Middle frontal gyrus (tissue), 1 donor: ENCODE measurements around the gene GRIN3A.

Source experiments
- DNase-seq: peaks from one replicate; pipeline ENCODE4 v3.0.0-alpha.2; 2015; ENCODE audit warnings: low spot score; ENCODE audit errors: extremely low spot score

The GRIN3A gene

DNA sequence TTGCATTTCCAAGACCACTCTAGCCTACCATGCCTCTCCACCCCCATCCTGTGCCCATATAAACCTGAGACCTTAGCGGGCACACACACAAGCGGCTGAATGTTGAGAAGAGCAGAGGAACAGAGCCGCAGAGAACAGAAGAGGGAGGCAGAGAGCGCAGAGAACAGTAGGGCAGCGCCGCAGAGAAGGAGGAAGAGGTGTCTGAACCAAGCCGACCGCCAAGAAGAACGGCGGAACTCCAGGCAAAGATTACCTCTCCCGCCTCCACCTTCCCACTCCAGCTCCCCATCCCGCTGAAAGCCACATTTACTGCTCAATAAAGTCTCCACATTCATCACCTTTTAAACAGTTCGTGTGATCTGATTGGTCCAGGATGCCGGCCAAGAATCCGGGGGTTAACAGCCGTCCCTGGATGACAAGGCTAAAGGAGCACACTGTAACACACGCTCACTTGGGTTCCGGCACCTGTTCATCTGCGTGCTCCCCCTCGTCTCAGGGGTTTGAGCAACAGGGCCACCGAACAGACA, 33.2 kb downstream of the GRIN3A start:
- DNase-seq, result no peak

DNA sequence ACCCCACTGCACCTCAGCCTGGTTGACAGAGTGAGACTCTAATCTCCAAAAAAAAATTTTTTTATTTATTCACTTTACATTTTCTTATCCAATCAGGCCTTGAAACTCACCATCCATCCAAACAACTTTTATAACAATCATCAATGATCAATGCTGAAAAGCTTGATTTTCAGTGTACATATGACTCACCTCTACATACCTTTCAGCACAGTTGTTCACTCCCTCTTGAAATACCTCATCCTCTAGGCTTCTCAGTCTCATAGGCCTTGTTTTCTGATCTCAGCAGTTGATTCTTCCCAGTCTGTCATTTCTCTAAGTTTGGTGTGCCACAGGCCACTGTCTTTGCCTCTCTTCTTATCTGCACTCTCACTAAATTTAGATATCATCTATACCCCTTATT, 36.2 kb downstream of the GRIN3A start:
- no peak for DNase-seq

DNA sequence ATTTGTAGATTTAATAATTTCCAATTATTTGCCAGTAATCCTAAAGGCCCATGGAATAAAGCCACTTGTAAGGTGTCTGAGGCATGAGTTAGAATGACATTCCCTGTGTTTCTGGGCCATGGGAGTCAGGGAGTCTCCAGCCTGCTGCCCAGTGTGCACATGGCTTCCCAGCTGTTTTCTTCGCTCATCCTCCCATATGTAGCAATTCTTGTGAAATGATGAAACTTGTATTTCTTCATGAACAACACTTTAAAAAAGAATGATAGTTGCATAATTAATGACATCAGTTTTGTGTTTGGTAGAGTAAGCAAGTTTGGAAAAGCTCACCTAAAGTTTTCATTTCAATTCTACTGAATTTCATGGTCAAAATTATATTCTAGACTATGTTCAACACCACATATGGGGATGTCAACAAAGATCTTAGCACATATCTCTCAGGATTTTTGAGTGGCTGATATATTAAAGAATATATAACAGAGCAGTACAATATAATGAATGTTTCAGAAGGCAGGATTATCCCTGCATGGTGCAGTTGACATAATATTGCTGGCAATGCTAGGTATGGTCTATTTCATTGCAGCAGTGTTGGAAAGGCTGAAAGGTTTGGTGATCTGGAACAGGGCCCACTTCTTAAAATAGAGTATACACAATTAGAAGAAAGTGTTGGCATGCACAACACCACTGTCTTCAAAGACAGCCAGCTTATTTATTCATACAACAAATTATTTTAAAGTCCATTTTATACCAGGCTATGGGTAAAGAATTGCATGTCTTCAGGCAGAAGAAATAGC, 44.7 kb downstream of the GRIN3A start:
- no peak for DNase-seq

DNA sequence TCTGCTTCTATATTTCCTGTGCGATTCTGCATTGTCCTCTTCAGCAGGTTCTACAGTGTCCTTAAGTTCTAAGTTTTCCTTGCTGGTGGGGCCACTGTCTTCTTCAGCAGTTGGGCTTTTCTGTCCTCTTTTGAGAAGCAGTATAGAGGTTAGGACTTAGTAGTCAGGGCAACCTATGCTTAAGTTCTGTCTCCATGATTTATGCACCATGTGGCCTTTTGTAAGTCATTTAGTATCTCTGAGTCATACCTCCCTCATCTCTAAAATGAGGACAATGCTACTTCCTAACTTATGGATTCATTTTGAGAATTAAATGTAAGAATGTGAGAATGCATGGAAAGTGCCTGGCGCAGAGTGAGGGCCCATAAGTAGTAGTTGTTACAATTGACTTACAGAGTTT, 46.8 kb downstream of the GRIN3A start:
- no peak for DNase-seq

DNA sequence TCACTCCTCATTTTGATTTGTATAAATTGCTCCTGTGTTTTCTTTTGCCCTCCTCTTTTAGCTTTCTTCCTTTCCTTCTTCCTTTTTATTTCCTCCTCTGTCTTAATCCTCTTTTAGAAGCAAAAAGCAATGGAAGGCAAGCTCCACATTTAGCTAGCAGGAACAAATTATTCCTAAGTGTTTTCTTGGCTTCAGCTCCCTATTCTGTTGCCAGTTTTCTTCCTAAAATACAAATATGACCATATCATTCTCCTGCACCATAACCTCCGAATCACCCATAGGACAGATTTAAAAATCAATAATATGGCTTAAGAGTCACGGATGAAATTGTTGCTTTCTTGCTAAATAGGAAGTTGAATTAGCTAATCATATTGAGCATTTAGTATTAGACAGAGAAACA, 49.4 kb downstream of the GRIN3A start:
- DNase-seq, result no peak

DNA sequence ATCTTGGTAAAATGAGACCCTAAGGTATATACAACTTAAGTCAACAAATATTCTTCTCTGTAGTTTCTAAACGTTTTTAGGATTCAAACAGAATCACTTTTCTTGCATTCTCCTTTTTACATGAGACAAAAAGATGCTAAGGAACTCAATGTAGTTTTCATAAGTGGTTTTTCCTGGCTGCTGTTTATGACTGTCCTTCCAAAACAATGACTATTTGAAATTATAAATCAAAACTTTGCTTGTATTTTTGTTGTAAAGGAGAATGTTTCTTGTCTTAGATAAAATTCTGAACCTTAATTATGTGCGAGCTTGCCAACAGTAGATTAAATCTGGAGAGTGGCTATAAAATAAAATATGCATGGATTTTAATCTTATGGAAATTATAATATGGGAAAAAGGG, 53.8 kb downstream of the GRIN3A start:
- no peak for DNase-seq

DNA sequence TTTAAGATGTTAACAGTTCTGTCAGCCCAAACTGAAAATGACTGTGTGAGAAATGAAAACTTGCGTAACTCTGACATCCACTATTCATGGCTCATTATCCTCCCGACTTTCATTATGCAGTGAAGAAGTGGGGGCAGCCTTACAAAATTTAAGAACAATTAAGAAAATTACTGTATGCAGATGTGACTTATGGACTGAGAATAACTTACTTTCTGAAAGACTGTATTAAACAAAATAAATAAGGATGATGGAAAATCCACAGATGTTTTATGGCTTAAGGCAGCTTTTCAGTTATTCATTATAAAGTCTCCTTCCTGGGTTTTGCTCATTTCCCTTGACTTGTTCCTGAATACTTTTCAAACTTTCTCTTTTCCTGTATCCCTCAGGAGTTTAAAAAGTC, 55.2 kb downstream of the GRIN3A start:
- DNase-seq, result no peak

DNA sequence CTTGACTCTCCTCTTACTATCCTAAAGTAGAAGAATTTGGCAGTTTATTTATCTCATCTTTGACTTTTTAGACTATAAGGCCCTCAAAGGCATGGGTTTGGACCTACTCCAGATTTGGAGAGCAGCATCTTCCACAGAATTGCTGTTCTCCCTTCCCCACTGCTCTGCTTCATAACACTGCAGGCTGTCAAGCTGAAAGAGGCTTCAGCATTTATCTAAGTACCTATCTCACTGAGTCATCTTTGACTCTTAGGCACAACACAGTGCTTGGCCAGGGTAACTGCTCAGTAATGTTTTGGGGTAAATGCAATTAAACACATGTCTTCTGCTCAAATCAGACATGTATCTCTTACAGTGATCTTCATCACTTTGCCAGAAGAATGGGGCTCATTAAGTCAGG, 60.6 kb downstream of the GRIN3A start:
- no peak for DNase-seq

DNA sequence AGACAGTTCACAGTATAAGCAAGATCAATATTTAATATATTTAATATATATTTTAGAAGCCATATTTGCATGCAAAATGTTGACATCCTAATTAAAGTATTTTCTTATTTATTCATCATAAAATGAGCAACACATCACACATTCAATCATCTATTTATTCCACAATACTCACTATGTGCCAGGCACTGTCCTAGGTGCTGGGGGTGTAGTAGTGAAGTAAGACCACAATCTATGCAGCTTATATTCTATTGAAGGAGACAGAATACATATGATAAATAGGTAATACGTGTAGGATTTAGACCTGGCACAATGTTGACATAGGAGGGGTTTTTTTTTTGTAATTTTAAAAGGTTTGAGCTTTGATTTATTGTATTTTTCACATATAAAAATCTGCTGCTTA, 63.1 kb downstream of the GRIN3A start:
- no peak for DNase-seq

DNA sequence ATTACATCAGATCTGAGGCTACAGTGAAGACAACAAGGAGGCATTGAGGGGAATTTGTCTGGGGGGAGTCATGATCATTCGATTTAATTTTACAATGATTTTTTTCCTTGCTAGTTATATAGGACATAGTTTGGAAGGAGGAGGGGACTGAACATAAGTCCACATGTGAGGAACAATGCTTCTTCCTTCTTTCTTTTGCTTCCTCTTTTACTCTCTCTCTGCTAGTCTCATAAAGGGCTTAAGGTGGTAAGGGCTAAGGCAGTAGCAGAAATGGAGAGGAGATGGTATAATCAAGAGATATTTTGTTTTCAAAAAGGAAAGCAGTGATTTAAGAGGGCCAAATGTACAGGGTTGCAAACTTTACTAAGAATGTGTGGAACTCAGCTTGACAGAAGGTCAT, 64.3 kb downstream of the GRIN3A start:
- no peak for DNase-seq

DNA sequence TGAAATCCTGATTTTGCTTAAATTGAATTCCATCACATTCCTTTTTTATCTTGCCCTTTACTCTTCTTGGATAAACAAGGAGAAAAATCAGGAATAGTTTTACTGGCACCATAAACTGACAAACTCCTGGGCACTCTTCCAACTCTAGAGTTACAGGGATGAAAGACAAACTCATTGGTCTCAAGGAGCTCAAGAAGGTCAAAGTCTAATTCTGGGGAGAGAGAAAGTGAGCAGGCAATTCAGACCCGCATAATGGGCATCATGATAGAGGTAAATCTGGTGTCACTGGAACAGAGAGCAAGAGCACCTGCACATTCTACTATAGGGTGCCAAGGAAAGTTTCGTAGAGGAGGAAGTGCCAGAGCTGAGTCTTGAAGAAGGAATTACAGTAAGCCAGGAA, 64.8 kb downstream of the GRIN3A start:
- no peak for DNase-seq

DNA sequence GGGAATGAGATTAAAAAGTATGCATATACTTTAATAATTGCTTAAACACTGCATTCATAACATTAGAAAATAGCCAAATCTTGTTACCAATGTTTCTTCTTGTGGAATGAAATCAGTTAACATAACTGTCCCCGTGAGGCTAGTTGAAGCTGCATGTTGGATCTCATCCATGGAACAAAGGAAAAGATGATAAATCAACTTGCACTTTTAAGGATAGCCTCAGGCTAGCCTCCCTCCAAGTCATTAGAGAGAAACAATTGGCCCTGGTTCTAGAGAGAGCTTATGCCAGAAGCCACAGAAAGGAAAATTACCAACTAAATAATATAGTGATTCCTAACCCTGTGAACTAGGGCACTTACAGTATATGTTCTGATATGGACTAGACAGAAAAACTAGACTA, 66.9 kb downstream of the GRIN3A start:
- DNase-seq, result no peak

DNA sequence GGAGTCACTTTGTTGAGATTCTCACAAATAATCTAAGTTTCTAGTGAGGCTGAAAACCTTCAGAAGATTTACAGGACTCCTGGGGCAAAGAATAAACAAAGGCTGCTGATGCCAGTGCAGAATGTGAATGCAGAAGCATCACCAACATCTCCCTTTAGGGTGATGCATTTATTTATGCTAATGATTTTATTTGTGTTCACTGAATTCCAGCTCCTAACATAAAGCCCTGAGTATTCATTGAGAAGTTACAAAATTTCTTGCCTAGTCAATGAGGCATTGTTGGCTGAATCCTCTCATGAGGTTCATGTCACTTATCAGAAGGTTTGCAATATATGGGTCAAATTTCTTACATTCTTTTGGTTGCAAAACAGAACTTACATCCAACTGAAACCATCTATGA, 70.0 kb downstream of the GRIN3A start:
- DNase-seq, result no peak

DNA sequence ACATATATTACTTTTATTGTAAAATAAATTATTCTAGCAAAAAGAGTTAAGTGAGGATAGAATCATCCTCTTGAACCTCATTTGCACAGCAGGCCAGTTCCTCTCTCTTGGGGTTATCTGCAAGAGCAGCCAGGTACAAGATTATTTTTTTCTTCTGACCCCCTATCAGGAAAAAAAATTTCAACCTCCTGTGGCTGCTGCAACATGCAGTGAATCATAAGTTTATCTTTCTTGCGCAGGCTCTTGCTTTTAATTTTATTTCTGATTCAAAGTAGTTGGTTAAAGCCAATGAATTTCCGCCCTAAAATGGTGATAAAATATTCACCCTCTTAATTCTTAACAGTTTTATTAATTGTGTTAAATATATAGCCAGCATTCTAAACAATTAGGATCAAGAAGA, 74.0 kb downstream of the GRIN3A start:
- DNase-seq, result no peak

DNA sequence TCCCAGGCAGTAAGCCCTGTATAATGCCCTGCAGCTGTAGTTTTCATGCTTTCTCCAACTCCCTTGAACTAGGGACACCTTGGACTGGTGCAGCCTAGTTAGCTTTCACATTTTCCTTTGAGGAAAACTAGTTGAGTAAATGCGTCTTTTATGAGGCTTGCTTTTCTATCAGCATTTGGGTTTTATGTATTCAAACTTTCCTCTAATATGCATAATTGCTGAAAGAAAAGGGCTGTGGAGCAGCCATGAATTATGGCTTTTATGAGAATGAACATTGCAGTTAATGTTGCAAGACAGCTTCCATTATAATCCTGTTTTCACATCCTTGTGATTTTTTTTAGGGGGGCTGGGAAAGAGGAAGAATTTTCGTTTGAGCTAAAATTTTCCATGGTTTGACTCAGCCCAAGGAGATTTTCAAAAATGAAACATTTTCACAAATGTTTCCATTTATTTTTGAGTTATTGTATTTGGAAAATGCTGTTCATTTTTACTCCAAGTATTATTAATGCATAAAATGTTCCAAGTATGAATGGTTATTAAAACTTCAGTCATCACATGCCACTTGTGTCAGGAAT, 85.8 kb downstream of the GRIN3A start:
- DNase-seq, result no peak

DNA sequence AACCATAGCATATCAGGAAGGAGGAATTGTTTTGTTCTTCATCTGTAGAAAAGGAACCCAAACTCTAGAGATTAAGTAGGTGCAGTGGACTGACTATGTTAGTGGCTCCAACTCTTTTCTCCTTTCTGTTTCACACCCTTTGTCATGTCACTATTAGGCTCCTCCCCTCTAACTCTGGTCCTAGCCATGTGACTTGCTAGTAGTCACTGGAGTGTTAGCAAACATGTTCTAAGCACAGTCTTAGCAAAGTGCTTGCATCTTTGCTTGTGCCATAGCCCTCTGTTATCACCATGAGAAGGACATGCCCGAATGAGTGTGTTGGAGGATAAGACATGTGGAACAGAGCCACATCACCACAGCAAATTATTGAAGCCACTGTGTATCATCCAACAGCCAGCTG, 88.3 kb downstream of the GRIN3A start:
- DNase-seq, result no peak

DNA sequence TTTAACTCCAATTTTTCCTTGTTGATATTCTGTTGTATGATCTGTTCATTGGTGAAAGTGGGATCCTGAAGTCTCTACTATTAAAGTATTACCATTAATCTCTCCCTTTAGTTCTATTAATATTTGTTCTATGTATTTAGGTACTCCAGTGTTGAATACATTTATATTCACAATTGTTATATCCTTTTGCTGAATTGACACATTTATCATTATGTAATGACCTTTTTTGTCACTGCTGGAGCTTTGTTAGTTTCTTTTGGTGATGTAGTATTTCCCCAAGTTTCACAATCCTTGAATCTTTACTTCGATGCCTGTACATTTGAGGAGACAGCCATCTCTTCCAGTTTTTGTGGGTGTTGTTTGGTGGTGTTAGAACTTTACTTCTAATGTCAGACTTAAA, 90.0 kb downstream of the GRIN3A start:
- no peak for DNase-seq

DNA sequence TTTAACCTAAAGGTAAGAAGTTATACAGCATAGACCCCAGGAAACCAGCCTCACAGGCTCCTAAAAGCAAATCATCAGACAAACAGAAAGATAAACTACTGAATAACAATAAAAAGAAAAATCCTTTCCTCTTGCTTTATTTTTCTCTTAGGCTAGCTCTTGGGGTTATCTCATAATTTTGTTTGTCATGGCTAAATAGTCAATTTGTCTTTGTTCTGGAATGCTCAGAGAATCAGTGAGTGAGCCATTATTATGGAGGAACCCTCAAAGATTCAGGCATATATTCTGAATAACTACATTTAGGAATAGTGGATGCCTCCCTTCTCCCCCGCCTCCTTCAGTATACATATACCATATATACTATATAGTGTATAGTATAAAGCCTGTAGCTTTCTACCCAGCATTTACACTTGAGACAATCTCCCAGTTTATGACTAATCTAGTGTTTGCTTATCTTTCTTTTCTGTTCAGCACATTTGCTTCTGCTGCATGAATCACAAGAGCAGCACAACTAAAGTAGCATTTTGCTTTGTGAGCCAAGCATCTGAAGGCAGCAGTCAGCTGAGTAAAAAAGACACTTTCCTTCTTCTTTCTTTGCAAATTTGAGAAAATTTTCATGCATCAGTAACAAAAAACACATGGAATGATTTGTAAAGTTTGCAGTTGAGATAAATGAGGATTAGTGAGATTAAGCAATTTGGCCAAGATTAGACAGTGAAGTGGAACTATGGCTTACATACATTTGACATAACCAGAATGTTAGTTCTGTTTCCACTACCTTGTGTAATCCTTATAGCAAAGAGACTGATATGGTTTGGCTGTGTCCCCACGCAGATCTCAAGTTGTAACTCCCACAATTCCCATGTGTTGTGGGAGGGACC, 98.4 kb downstream of the GRIN3A start:
- DNase-seq, result peak; percentile 24

DNA sequence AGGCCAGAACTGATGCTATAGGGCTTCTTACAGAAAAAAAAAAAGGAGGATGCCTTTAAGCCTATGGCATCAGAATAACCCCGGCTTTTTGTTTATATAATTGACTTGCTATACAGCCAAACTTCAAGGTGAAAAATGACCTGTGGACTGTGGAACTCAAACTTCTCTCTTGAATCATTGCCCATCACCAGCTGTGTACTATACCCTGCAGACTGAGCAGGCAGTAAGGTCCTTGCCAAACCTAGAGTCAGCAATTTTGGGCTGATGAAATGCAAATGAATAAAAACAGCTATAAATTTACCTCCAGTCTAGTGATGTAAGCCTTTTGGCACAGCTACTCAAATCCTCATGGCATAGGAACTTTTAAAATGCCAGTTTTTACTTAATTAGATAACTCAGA, 99.1 kb downstream of the GRIN3A start:
- no peak for DNase-seq

DNA sequence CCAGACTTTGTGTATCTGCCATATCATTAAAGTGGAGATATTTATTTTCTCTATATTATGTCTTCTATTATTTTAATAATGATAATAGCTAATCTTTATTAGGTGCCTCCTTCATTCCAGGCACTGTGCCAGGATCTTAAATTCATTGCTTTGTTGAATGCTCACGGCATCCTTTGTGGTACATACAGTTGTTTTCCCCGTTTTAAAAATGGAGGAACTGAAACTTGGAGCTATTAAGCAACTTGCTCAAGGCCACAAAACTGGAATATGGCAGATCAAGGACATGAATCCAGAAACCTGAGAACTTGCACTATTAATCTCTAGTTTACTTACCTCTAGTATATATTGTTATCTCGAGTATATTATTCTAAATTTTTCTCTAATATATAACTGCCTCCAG, 102.2 kb downstream of the GRIN3A start:
- DNase-seq, result no peak

DNA sequence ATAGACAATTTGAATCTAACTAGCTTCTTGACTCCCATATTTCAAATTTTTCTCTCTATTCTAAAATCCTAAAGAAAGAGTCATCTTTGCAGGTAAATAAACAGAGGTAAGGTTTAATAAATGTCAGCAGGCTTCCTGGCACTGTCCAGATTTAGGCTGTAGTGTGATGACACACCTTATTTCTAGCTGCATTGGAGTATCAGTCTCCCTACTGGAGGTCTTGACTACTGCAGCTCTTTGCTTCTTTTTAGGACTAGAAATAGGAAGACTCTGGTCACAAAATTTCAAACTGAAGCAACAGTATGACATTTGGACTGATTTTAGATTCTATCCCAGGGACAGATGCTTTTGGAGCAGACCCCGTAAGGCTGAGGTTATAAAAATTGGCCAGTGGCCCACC, 103.0 kb downstream of the GRIN3A start:
- DNase-seq, result no peak

DNA sequence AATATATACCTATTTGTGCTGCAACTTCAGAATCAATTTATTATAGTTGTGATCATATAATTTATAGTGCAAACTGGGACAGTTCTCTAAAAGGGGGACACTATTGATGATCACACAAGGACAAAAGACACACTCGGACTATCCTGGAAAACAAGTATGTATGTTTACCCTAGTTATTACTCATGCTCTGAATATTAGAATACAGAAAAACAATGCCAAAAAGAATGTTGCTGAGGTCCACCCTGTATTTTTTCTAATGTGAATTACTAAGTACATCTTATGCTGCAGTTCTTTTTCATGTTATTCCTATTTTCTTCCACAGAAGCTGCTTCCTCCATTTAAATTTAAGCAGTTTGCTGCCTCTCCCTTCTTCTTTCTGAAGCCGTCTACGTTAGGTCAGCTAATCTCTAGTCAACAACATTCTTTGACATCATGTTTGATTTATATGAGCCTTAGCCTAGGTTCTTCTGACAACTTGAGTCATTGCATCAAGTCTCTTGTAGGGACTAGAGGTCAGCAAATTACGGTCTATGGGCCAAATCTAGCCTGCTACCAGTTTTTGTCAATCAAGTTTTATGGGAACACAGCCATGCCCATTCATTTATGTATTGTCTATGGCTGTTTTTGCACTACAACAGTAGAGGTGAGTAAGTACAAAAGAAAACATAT, 103.6 kb downstream of the GRIN3A start:
- no peak for DNase-seq
